NOMO-1 treated with DMSO at 0.1 percent for 48 hours (cell line): ENCODE results near the gene BDH1.
"Not testable (repeated sequence)": the region's sequence is repeated elsewhere in the genome, so short reads cannot be mapped to it uniquely, and the experiment has no call there.

Source experiments
- DNase-seq: peaks from one replicate; lab custom pipeline; 2025; ENCODE audit not compliant: unreplicated experiment; lab: John Stamatoyannopoulos, UW

BDH1 gene

GRCh38 chr3:197578376-197578775 is 22.6 kb upstream of the BDH1 start:
- no peak for DNase-seq

GRCh38 chr3:197577366-197578074 is 21.8 kb upstream of the BDH1 start:
- no peak for DNase-seq

GRCh38 chr3:197576838-197577237 is 21.1 kb upstream of the BDH1 start:
- no peak for DNase-seq

GRCh38 chr3:197575362-197575761 is 19.6 kb upstream of the BDH1 start:
- no peak for DNase-seq

GRCh38 chr3:197574396-197574991 is 18.7 kb upstream of the BDH1 start:
- DNase-seq = not testable (repeated sequence)

GRCh38 chr3:197573048-197573767 is 17.4 kb upstream of the BDH1 start:
- DNase-seq = no peak

- DNase-seq = not testable (repeated sequence)
Observed at GRCh38 chr3:197571880-197572172, 16.1 kb upstream of the BDH1 start.

GRCh38 chr3:197571074-197571879 is 15.5 kb upstream of the BDH1 start:
- not testable (repeated sequence) for DNase-seq

GRCh38 chr3:197569433-197569832 is 13.7 kb upstream of the BDH1 start:
- DNase-seq = not testable (repeated sequence)

- no peak for DNase-seq
Observed at GRCh38 chr3:197567904-197568681, 12.3 kb upstream of the BDH1 start.

- DNase-seq = not testable (repeated sequence)
Observed at GRCh38 chr3:197566155-197566554, 10.4 kb upstream of the BDH1 start.

- DNase-seq = no peak
Observed at GRCh38 chr3:197564097-197564843, 8.5 kb upstream of the BDH1 start.

- DNase-seq = no peak
Observed at GRCh38 chr3:197562398-197563251, 6.9 kb upstream of the BDH1 start.

- no peak for DNase-seq
Observed at GRCh38 chr3:197561926-197562325, 6.2 kb upstream of the BDH1 start.

- DNase-seq = no peak
Observed at GRCh38 chr3:197559651-197560050, 3.9 kb upstream of the BDH1 start.

- DNase-seq = peak; percentile 100
Observed at GRCh38 chr3:197554562-197555280, 1.0 kb downstream of the BDH1 start.

GRCh38 chr3:197554196-197554561 is 1.6 kb downstream of the BDH1 start:
- peak; percentile 60 for DNase-seq

- DNase-seq = no peak
Observed at GRCh38 chr3:197552198-197552597, 3.6 kb downstream of the BDH1 start.

- DNase-seq = no peak
Observed at GRCh38 chr3:197550489-197550888, 5.3 kb downstream of the BDH1 start.
